Measurements from ENCODE around the gene TANGO2.

- no peak for TF ChIP-seq EP300 (IDR thresholded peaks at IDR 0.05; ENCODE audit: borderline replicate concordance)
- TF ChIP-seq RAD21 (IDR thresholded peaks at IDR 0.05; ENCODE audit: low read depth), result no peak
- TF ChIP-seq MAX (IDR thresholded peaks at IDR 0.05), result no peak
- no peak for TF ChIP-seq YY1 (IDR thresholded peaks at IDR 0.05; ENCODE audit: low read depth)
- TF ChIP-seq TAF1 (IDR thresholded peaks at IDR 0.05; ENCODE audit: low read depth), result no peak
- no peak for TF ChIP-seq FOXM1 (IDR thresholded peaks at IDR 0.05; ENCODE audit: borderline replicate concordance, low read depth)
- no peak for TF ChIP-seq CREB1 (IDR thresholded peaks at IDR 0.05; ENCODE audit: low read depth)
These were observed 48.0 kb upstream of the TANGO2 start for GRCh38 chr22:19972652-19973550.
